ENCODE measurements around the gene TMEM134. TPM values are rescaled to one million over a fixed set of nuclear protein-coding genes. Genes with fewer than 3 reads are reported as not detected.

The TMEM134 gene
- total RNA-seq, 4 donors from 2014 or later = 21.4 to 85.5 (median 36.2) TPM

DNA sequence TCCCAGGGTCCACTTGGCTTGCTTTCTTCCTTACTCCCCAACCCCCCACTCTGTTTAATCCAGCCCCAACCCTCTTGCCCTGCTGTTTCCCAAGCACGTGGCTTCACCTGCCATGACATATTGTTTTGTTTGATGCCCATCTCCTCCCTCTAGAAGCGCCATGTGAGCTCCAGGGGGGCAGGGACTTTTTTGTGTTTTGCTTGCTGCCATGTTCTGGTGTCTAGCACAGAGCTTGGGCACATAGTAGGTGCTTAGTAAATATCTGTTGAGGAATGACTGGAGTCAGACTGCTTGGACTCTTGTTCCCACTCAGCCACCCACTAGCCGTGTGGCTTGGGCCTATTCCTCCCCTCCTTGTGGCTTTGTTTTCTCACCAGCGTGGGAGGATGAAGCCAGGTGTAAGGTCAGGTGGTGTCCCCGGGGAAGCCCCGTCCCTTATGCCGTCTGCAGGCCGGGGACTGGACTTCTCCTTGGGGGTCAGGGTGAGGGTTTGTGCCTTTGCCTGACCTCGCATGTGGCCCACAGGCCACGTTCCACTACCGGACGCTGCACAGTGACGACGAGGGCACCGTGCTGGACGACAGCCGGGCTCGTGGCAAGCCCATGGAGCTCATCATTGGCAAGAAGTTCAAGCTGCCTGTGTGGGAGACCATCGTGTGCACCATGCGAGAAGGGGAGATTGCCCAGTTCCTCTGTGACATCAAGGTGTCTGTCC is 17.6 kb upstream of the TMEM134 start:
- TF ChIP-seq, protein P1, sequence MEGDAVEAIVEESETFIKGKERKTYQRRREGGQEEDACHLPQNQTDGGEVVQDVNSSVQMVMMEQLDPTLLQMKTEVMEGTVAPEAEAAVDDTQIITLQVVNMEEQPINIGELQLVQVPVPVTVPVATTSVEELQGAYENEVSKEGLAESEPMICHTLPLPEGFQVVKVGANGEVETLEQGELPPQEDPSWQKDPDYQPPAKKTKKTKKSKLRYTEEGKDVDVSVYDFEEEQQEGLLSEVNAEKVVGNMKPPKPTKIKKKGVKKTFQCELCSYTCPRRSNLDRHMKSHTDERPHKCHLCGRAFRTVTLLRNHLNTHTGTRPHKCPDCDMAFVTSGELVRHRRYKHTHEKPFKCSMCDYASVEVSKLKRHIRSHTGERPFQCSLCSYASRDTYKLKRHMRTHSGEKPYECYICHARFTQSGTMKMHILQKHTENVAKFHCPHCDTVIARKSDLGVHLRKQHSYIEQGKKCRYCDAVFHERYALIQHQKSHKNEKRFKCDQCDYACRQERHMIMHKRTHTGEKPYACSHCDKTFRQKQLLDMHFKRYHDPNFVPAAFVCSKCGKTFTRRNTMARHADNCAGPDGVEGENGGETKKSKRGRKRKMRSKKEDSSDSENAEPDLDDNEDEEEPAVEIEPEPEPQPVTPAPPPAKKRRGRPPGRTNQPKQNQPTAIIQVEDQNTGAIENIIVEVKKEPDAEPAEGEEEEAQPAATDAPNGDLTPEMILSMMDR (IDR thresholded peaks at IDR 0.05; ENCODE audit: low read depth) = no peak

DNA sequence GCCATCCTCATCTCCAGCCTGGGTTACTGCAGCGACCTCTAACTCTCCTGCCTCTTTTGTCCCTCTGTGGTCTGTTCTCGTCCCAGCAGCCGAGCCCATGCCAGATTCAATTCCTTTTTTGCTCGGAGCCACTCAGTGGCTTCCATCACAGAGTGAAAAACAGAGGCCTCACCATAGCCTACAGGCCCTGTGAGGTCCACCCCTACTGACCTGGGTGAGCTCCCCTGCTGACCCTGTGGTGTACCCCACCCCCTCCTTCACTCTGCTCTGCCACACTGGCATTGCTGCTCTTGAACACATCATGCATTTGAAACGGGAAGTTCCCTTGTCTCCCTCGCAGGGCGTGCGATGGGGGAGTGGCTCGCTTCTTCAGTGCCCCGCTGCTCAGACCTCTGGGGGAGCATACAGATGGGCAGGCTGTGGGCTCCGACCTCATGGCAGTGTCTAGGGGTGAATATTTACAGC is 15.8 kb upstream of the TMEM134 start:
- TF ChIP-seq, protein P1 (IDR thresholded peaks at IDR 0.05; ENCODE audit: low read depth) = no peak

DNA sequence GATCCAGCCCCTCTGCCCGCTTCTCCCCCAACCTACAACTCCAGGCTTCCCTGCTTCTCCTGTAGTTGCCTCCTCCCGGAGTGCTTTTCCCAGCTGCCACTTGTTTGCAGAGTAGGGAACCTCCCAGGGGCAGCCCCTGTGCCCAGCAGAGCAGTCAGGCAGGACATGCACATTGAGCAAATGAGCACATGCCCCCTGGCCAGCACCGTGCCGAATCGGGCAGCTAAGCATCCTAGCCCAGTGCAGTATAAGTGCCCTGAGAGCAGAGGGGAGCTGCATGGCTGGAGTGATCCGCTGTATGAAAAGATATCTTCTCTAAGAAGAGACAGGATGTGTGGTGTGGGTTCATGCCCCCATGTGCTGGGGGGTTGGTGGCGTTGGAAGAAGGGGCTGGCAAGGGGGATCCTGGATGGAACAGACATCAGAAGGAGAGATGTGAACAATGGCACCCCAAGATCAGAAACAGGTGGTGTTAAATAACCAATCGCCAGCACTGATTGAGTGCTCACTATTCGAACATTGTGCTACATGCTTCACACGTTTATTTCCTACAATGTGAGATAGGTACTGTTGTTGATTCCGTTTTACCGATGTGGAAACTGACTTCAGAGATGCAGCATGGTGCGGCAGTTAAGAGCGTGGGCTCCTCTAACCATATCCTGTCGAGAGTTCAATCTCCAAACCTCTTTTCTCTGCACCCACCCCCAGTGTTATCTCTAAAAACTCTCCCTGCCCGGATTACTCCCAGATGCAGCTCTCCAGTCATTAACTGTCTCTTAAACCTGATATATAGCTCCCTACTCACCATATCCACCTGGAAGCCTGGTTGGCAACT is 15.0 kb upstream of the TMEM134 start:
- TF ChIP-seq, protein P1 (IDR thresholded peaks at IDR 0.05; ENCODE audit: low read depth) = no peak

DNA sequence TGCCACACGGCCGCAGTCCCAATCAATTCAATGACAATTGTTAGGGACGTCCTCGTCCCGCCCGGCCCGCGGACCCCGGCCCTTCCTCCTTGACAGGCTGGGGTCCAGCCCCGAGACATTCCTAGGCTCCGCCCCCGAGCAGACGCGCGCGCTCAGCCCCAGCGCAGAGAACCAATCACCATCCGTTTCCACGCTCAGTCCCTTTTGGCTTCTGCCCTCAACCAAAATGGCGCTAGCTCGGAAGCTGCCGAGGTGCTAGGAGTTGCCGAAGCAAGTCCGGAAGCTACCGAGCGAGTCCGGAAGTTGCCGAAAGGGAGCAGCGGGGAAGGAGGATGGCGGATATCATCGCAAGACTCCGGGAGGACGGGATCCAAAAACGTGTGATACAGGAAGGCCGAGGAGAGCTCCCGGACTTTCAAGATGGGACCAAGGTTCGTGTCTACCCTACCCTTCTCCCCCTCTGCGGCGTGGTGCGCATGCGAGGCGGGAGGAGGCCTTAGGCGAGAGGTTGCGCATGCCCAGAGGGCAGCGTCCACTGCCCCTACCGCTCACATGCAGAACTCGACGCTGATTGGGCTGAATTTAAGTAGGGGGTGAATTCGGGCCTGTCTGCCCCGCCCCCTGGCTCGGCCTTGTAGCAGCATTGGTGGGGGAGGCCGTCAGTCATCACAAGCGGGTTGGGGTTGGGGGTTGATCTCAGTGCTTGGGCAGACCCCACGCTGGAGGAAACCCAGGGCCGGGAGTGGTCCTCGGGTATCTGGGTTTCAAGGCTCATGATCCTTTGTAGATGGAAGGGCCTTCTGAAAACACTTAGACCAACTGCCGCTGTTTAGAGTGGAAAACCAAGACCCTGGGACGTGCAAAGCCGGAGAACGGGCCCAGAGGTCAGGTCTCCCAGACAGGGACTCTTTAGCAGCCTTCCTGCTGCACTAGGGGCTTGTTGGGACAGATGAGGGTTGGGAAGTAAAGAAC is 14.1 kb upstream of the TMEM134 start, which contains the start of gene AIP:
Gene AIP, plus strand, starts transcription at position 200 of the 972 bp plus-strand sequence. Its CDS starts 133 bp downstream, at position 333.
- TF ChIP-seq, protein P1 (IDR thresholded peaks at IDR 0.05; ENCODE audit: low read depth) = no peak

DNA sequence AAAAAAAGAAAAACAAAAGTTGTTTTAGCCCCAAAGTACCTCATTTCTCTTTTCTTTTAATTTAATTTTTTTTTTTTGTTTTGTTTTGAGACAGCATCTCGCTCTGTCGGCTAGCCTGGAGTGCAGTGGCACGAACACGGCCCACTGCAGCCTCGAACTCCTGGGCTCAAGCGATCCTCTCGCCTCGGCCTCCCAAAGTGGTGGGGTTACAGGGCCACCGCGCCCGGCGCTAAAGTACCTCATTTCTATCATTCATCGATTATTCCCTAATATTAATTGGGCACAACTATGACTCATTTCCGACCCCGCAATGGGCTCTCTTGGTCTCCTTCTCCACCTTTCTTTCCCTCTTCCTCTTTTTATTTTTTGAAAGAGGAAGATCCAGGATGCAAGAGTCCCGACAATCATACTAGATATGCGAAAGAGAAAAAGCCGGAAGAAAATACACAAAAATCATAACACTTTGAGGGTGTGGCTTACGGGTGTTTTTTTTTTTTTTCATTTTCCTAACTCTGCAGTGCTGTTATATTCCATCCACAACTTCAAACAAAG is 13.3 kb upstream of the TMEM134 start:
- TF ChIP-seq, protein P1 (IDR thresholded peaks at IDR 0.05; ENCODE audit: low read depth) = no peak

DNA sequence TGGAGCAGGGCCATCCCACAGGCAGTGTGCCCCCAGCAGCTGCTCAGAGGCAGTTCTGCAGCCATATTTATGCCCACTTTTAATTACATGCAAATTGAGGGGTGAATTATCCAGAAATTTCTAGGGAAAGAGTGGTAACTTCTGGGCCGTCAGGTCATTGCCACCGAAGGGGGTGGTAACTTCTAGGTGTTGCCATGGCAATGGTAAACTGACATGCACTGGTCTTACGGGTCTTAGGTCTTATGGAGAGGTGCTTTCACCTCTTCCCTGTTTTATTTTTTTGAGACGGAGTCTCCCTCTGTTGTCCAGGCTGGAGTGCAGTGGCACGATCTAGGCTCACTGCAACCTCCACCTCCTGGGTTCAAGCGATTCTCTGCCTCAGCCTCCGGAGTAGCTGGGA is 3.8 kb upstream of the TMEM134 start:
- TF ChIP-seq, protein P1 (IDR thresholded peaks at IDR 0.05; ENCODE audit: low read depth) = no peak

All from subcutaneous adipose tissue (tissue), 4 donors.